SK-N-MC (cell line): ENCODE data around the gene OMA1.

Experiments used
- EZH2 ChIP-seq: fragments of 200-600 bp; sonication (generic); IDR thresholded peaks from one replicate; pipeline ENCODE4 v1.6.1; 2017; ENCODE audit warnings: antibody characterized with exemption
- POLR2AphosphoS5 ChIP-seq: IDR thresholded peaks from 2 replicates; pipeline ENCODE4 v1.6.1; 2012; ENCODE audit warnings: mild to moderate bottlenecking, low read depth, low read length, borderline replicate concordance

DNA sequence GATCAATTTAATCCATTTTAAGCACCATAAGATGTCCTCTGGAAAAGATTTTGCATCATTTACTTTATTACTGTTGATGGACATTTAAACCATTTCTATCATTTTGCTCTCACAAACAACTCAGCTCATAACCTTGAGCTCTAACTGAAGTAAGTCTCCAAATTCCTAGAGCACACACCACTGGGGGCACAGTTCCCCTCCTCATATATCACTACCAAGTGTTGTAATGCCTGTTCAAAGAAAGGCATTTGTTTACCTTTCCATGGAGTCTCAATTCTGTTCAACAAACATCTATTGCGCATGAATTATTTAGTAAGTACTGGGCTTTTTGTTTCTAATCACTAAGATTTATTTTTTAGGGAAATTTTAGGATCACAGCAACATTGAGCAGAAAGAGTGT, 8.9 kb upstream of the OMA1 start:
- TF ChIP-seq POLR2AphosphoS5 (no peak), EZH2 (no peak)
